Endothelial cell of umbilical vein (primary cell): Measurements from ENCODE around the gene SLC5A10. TPM values are rescaled to one million over a fixed set of nuclear protein-coding genes. Genes with fewer than 3 reads are reported as not detected.

ENCODE experiments used
- BruUV-seq: library from RNA; stranded (reverse); fragments of 400-500 nt; replicated peaks from 2 replicates; lab custom pipeline; 2021; lab: Mats Ljungman, UMichigan
- CTCF ChIA-PET: fragments of 300-600, 350-600 bp; sonication (Branson Sonifier 250); formaldehyde crosslinking; loops from one replicate; lab custom pipeline; 2021; ENCODE audit warnings: antibody characterized with exemption, inconsistent platforms; lab: Charles Lee
- POLR2A ChIA-PET: fragments of 300-600, 350-600 bp; sonication (Branson Sonifier 250); formaldehyde crosslinking; loops from one replicate; lab custom pipeline; 2021; ENCODE audit warnings: antibody characterized with exemption, inconsistent platforms; lab: Charles Lee
- DNase-seq: peaks from one replicate; pipeline ENCODE4 v3.0.0-alpha.2; 2011; ENCODE audit warnings: low read depth, low spot score
- FAIRE-seq: peaks from 2 replicates; lab custom pipeline; 2011; peaks lifted over from hg19 to GRCh38; lab: Jason Lieb, UNC
- H2AFZ ChIP-seq: 2 replicates; pipeline ENCODE4 v1.6.0; 2012; ENCODE audit warnings: low read depth, low read length, control low read depth, inconsistent platforms
- H3K27ac ChIP-seq: 2 replicates; pipeline ENCODE4 v1.5.1; 2011; ENCODE audit warnings: low read depth, mild to moderate bottlenecking, control low read depth, low read length, moderate library complexity; ENCODE audit not compliant: insufficient read depth
- H3K27me3 ChIP-seq, 2 experiments: 2 replicates each; pipeline versions ENCODE4 v1.6.0 to v1.6.1; 2011; ENCODE audit warnings: low read length in 2 of 2, mixed read lengths in 1 of 2; ENCODE audit not compliant: control insufficient read depth in 2 of 2, insufficient read depth in 2 of 2
- H3K36me3 ChIP-seq, 2 experiments: 2 replicates in 1 of 2; 3 replicates in 1 of 2; pipeline ENCODE4 v1.5.1; 2011; ENCODE audit warnings: low read length in 2 of 2, mild to moderate bottlenecking in 1 of 2, moderate library complexity in 1 of 2; ENCODE audit not compliant: control insufficient read depth in 2 of 2, insufficient read depth in 2 of 2; ENCODE audit errors: extremely low read depth in 1 of 2
- H3K4me1 ChIP-seq: 3 replicates; pipeline ENCODE4 v1.5.1; 2011; ENCODE audit warnings: mild to moderate bottlenecking, low read length; ENCODE audit not compliant: control insufficient read depth, insufficient read depth; ENCODE audit errors: extremely low read depth
- H3K4me2 ChIP-seq: 2 replicates; pipeline ENCODE4 v1.6.1; 2011; ENCODE audit warnings: low read length, control low read depth, mixed read lengths; ENCODE audit not compliant: insufficient read depth
- H3K4me3 ChIP-seq, 3 experiments: fragments of 200-600 bp in 1 of 3; sonication (generic), shearing (Covaris generic) in 1 of 3; replicated peaks in 1 of 3; 2 replicates each; pipeline ENCODE4 v1.5.1; 2011 to 2016; ENCODE audit warnings: control low read depth in 3 of 3, low read length in 3 of 3, mild to moderate bottlenecking in 2 of 3, inconsistent platforms in 1 of 3, low read depth in 1 of 3, moderate library complexity in 1 of 3; ENCODE audit not compliant: insufficient read depth in 1 of 3
- H3K79me2 ChIP-seq: 2 replicates; pipeline ENCODE4 v1.6.0; 2012; ENCODE audit warnings: low read length, inconsistent platforms; ENCODE audit not compliant: control insufficient read depth, insufficient read depth
- H3K9ac ChIP-seq: replicated peaks from 2 replicates; pipeline ENCODE3; 2011; ENCODE audit warnings: low read length, control low read depth; ENCODE audit not compliant: insufficient read depth; ENCODE audit errors: extremely low read depth
- H3K9me1 ChIP-seq: replicated peaks from 3 replicates; pipeline ENCODE4 v1.6.0; 2011; ENCODE audit warnings: mild to moderate bottlenecking, low read length; ENCODE audit not compliant: control insufficient read depth, insufficient read depth; ENCODE audit errors: extremely low read depth
- H3K9me3 ChIP-seq: replicated peaks from 2 replicates; pipeline ENCODE4 v1.5.1; 2012; ENCODE audit warnings: low read length, inconsistent platforms; ENCODE audit not compliant: control insufficient read depth, insufficient read depth
- H4K20me1 ChIP-seq: replicated peaks from 2 replicates; pipeline ENCODE3; 2011; ENCODE audit warnings: mild to moderate bottlenecking, low read length; ENCODE audit not compliant: control insufficient read depth, insufficient read depth; ENCODE audit errors: extremely low read depth
- EZH2 ChIP-seq: IDR thresholded peaks from 2 replicates; pipeline ENCODE4 v1.6.1; 2012; ENCODE audit warnings: borderline replicate concordance, low read depth, mild to moderate bottlenecking, moderate library complexity, low read length, inconsistent platforms; ENCODE audit not compliant: severe bottlenecking
- FOS ChIP-seq: IDR thresholded peaks from 2 replicates; pipeline ENCODE4 v1.6.1; 2011; ENCODE audit warnings: mild to moderate bottlenecking, low read length, moderate library complexity, borderline replicate concordance; ENCODE audit not compliant: insufficient read depth
- GATA2 ChIP-seq: IDR thresholded peaks from 2 replicates; pipeline ENCODE4 v1.7.0; 2011; ENCODE audit warnings: low read depth, mild to moderate bottlenecking, moderate library complexity, mixed read lengths, low read length; ENCODE audit not compliant: insufficient read length, insufficient read depth
- JUN ChIP-seq: IDR thresholded peaks from 2 replicates; pipeline ENCODE4 v1.6.1; 2011; ENCODE audit warnings: borderline replicate concordance, low read depth; ENCODE audit not compliant: insufficient read length, insufficient read depth
- MAX ChIP-seq: IDR thresholded peaks from 2 replicates; pipeline ENCODE4 v1.6.1; 2011; ENCODE audit not compliant: insufficient read depth, insufficient read length
- MYC ChIP-seq: IDR thresholded peaks from one replicate; pipeline ENCODE4 v1.6.1; 2011; ENCODE audit warnings: mild to moderate bottlenecking, low read depth, low read length
- POLR2A ChIP-seq: IDR thresholded peaks from 2 replicates; pipeline ENCODE4 v1.6.1; 2012; ENCODE audit warnings: low read depth, mild to moderate bottlenecking, control low read depth, low read length
- POLR2AphosphoS5 ChIP-seq: IDR thresholded peaks from 2 replicates; pipeline ENCODE4 v1.6.1; 2012; ENCODE audit warnings: low read depth, mild to moderate bottlenecking, control low read depth, low read length, moderate library complexity; ENCODE audit not compliant: insufficient read depth
- dilution Hi-C: fragments of 300-500 bp; cut with MboI; formaldehyde crosslinking; loops from one replicate; pipeline ENCODE4 v1.15.0; 2019; ENCODE audit warnings: low sequenced_read_pairs; ENCODE audit not compliant: extremely low pct_ligation_motif_present
- intact Hi-C: fragments of 100-400 bp; cut with micrococcal nuclease; formaldehyde crosslinking; loops from one replicate; pipeline ENCODE4 v1.10.0; 2022
- polyA plus RNA-seq, 4 experiments: library from polyadenylated mRNA; depleted of rRNA in 3 of 4; stranded (reverse) in 3 of 4; unstranded in 1 of 4; fragments of >200 nt; gene quantifications; 2 replicates each; pipeline versions ENCODE4 v1.2.1 to v1.2.3, GENCODE V29; 2011 to 2012; ENCODE audit warnings: missing spikeins in 1 of 4
- total RNA-seq: library from RNA; stranded (reverse); gene quantifications from 2 replicates; pipeline ENCODE4 v1.2.3, GENCODE V29; 2021
- TF ChIP-seq, protein P1 (sequence below), 2 donors: IDR thresholded peaks; 1 replicate in 1 of 2; 2 replicates in 1 of 2; pipeline ENCODE4 v1.5.1; 2011; ENCODE audit warnings: low read length in 2 of 2, mild to moderate bottlenecking in 2 of 2, moderate library complexity in 2 of 2, control low read depth in 1 of 2, inconsistent platforms in 1 of 2, low read depth in 1 of 2; ENCODE audit not compliant: insufficient read depth in 1 of 2; ENCODE audit errors: extremely low read depth in 1 of 2

SLC5A10 gene
- total and polyA plus RNA-seq, 2 donors (not counting 3 experiments of a cell fraction or from before 2014, with no cell fraction given): not detected

- dilution Hi-C loops (no loop called here), intact Hi-C loops (no loop called here)
- Histone ChIP-seq H3K9ac (no peak overlapping the region), H3K9me1 (no peaks in the 10 kb centered on the region), H3K4me2 (no peak overlapping the region), H4K20me1 (no peaks in the 10 kb centered on the region), H3K4me1 (peaks cover 2% of the 10 kb centered on the region), H3K4me3 (no peak overlapping the region), H3K79me2 (no peaks in the 10 kb centered on the region), H3K36me3 (no peaks in the 10 kb centered on the region), H2AFZ (no peak overlapping the region), H3K9me3 (no peaks in the 10 kb centered on the region), H3K27ac (no peak overlapping the region), H3K27me3 (no peaks in the 10 kb centered on the region)
- BruUV-seq: no TSS peak
- DNase-seq: no peak
- CTCF ChIA-PET: interaction anchor here (1.1 to 1.8 kb wide), 2 partner anchors 18 to 54 kb away, joined by 3 to 8 read pairs; no protein-coding TSS in a partner anchor
- POLR2A ChIA-PET: no interaction called here
- TF ChIP-seq JUN (no peak), POLR2AphosphoS5 (no peak), GATA2 (no peak), POLR2A (no peak), MYC (no peak), EZH2 (no peak), MAX (no peak), FOS (no peak)
- TF ChIP-seq, protein P1, sequence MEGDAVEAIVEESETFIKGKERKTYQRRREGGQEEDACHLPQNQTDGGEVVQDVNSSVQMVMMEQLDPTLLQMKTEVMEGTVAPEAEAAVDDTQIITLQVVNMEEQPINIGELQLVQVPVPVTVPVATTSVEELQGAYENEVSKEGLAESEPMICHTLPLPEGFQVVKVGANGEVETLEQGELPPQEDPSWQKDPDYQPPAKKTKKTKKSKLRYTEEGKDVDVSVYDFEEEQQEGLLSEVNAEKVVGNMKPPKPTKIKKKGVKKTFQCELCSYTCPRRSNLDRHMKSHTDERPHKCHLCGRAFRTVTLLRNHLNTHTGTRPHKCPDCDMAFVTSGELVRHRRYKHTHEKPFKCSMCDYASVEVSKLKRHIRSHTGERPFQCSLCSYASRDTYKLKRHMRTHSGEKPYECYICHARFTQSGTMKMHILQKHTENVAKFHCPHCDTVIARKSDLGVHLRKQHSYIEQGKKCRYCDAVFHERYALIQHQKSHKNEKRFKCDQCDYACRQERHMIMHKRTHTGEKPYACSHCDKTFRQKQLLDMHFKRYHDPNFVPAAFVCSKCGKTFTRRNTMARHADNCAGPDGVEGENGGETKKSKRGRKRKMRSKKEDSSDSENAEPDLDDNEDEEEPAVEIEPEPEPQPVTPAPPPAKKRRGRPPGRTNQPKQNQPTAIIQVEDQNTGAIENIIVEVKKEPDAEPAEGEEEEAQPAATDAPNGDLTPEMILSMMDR (IDR thresholded peaks at IDR 0.05; ENCODE audit: extremely low read depth in 1 of 2, insufficient read depth in 1 of 2, low read depth in 1 of 2, low read length in 2 of 2): no peak
- FAIRE-seq: no peak
These were observed 62.8 kb downstream of the SLC5A10 start for GRCh38 chr17:19014628-19015215.
